Measurements from ENCODE around the gene SLC25A51.

Gene SLC25A51

GRCh38 chr9:37936965-37937364 is 33.0 kb upstream of the SLC25A51 start:
- DNase-seq = no peak

GRCh38 chr9:37936376-37936775 is 32.4 kb upstream of the SLC25A51 start:
- DNase-seq = no peak

- DNase-seq = no peak
These were observed 31.2 kb upstream of the SLC25A51 start for GRCh38 chr9:37935096-37935495.

DNA sequence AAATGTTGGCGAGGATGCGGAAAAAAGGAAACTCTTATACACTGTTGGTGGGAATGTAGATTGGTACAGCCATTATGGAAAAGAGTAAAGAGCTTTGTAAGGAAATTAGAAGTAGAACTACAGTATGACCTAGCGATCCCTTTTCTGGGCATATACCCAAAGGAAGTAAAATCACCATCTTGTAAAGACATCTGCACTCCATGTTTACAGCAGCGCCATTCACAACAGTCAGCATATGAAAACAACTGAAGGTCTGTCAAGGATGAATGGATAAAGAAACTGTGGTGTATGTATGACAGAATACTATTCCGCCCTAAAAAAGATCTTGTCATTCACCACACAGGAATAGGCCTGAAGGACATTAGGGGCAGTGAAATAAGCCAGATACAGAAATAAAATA is 27.7 kb upstream of the SLC25A51 start:
- DNase-seq = no peak

GRCh38 chr9:37929441-37929895 is 25.5 kb upstream of the SLC25A51 start:
- no peak for DNase-seq

DNA sequence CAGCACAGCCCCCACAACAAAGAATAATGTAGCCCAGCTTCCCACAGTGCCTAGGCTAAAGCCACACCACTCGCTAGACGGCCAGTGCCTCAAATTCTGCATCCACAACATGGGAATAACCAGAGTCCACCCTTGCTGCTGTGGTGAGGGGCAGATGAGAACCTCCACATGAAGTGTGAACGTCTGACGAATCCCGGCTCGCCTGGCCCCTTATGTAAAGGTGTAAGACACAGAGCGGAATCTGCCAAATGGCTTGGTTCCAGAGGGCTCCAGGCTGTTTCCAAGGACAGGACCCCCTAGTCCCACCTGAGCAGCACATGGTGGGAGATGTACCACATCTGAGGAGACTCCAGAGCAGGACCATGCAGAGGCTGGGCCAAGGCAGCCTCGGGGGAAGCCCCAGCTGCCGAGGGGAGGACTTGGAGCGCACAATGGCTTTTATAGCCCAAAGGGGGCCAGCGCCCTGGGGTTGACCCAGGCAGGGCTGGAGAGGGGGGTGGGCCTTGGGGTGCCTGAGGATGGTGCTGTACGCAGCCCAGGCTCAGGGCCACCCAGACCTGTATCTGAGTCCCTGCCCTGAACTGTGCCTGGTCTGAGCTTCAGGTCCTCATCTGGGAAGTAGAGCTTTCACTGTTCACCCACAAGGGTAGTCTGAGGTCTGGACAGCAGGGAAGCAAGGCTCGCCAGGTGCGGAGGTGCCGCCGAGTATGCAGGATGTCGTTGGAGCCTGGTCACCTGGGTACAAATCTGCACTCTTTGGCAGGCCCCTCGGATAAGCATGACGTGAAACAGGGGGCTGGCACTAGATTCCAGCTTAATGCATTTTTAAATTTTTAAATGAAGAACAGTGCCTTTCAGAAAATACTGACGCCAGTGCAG is 24.9 kb upstream of the SLC25A51 start:
- no peak for DNase-seq

DNA sequence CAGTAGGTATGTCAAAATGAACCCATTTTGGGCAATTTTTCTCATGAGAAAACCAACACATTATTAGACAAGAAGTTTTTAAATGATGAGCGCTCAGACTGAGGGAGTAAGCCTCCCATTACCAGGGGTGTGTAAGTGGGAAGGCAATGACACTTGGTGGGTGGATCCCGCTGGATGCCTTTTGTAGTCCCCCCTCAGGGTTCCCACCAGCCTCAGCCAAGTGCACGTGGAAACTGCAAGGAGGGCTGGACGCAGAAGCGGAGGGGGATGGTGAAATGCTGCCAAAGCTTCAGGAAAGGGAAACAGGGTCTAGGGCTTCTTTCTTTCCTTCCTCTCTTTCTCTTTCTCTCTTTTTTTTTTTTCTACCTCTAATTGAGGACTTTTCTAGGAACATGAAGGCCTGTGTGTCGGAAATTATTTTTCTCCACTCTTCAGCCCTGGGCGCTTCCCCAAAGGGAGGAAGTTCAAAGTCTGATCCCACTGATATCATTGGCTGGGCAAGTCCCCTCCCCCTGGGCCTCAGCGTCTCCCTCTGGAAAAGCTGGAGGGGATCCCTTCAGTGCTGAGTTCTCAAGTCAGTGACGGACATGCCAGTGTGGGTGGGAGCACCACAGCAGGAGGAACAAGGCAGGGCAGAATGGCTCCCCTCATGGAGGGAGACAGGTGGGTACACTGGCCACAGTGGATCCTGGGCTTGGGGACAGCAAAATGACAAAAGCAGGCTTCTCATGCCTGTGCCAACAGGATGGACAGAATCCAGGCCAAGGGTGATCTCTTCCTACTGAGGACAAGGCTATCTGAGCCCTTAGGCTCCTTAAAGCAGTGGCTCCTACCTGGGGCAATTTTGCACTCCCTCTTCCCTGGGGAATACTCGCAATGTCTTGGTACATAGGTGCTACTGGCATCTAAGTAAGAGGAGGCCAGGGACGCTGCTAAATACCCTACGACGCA is 23.9 kb upstream of the SLC25A51 start:
- DNase-seq = no peak

- no peak for DNase-seq
These were observed 23.2 kb upstream of the SLC25A51 start for GRCh38 chr9:37927132-37927531.

GRCh38 chr9:37926737-37927118 is 22.8 kb upstream of the SLC25A51 start:
- DNase-seq = no peak

GRCh38 chr9:37925786-37926736 is 22.1 kb upstream of the SLC25A51 start:
- DNase-seq = no peak

GRCh38 chr9:37925006-37925405 is 21.1 kb upstream of the SLC25A51 start:
- no peak for DNase-seq

DNA sequence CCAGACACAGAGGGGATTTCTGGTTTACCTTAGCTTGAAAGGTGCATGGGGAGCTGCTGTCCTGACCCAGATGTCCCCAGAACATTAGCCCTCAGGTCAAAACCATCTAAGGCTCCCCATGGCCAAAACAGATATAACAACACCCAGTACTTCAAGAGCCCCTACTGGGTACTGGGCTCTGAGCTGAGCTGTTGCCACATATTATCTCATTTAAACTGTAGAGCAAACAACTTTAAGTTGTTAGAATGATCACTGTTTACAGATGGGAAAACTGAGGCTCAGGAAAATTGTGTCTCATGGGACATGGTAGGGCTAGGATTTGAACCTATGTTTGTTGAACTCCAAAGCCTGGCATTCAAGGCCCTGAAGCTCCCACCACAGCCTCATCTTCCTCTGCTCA is 20.6 kb upstream of the SLC25A51 start:
- no peak for DNase-seq

DNA sequence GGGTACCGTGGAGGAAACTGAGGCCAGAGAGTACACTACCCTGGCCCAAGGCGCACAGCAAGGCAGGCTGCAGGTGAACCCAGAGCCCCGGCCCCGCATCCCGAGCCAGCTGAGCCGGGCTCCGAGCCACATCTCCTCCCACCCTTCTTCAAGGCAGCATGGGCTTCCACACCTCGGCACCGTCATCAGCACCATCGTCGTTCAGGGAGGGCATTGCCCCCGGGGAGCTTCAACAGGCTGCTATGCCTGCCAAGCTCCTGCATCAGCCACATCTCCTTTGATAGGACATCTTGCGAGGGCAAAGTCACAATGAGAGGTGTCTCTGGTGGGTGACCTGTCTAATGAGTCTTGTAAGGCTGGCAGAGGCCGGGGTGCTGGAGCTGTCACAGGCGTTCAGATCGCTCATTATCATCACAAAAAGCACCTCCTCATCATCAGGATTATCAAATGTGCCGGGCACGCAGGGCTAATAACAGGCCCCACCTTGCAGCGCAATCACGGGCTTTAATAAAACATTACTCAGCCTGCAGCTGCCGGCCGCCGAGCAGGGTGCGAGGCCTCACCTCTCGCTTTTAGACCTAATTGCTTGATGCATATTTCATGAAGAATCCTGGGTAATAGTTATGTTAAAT is 20.0 kb upstream of the SLC25A51 start:
- no peak for DNase-seq

GRCh38 chr9:37923118-37923795 is 19.3 kb upstream of the SLC25A51 start:
- no peak for DNase-seq

DNA sequence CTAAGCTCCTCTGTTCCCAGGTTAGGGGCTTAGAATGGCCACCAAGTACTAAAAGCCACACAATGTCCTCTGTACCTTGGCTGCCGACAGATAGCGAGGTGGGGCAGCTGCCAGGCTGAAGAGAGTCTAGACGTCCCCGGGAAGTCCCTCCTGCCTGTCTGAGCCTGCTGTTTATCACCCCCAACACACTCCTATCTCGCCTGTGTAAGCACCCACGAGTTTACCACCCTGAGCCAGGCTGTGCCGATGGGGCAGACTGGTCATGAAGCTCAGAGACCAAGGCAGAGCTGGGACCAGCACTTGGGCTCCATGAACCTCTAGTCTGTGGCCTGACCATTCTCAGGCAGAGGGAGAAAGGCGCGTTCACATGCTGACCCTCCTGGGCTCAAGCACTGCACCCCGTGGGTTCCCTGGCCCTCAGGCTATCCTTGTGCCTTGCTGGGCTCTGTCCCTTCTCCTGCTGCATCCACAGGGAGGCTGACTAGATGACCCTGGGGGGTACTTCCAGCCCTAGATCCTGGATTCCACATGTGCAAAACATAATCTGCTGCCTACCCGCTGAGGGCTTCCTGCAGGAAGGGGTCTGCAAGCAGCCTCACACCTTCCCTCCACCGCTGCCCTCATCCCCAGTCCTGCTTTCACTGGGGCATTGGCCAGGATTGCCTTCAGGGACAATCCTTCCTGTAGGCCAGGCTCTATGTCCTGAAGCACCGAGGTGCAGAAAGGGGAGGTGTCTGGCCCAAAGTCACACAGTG is 18.6 kb upstream of the SLC25A51 start:
- no peak for DNase-seq

GRCh38 chr9:37921546-37922300 is 17.8 kb upstream of the SLC25A51 start:
- DNase-seq = no peak

- no peak for DNase-seq
These were observed 17.2 kb upstream of the SLC25A51 start for GRCh38 chr9:37921168-37921510.

GRCh38 chr9:37920471-37921167 is 16.7 kb upstream of the SLC25A51 start:
- DNase-seq = no peak

- DNase-seq = no peak
These were observed 16.0 kb upstream of the SLC25A51 start for GRCh38 chr9:37919956-37920335.
